Endothelial cell of umbilical vein (primary cell): ENCODE measurements around the gene BGN. TPM values are rescaled to one million over a fixed set of nuclear protein-coding genes. Genes with fewer than 3 reads are reported as not detected.

Experiments used
- BruUV-seq: library from RNA; stranded (reverse); fragments of 400-500 nt; replicated peaks from 2 replicates; lab custom pipeline; 2021; lab: Mats Ljungman, UMichigan
- CTCF ChIA-PET: fragments of 300-600, 350-600 bp; sonication (Branson Sonifier 250); formaldehyde crosslinking; loops from one replicate; lab custom pipeline; 2021; ENCODE audit warnings: antibody characterized with exemption, inconsistent platforms; lab: Charles Lee
- POLR2A ChIA-PET: fragments of 300-600, 350-600 bp; sonication (Branson Sonifier 250); formaldehyde crosslinking; loops from one replicate; lab custom pipeline; 2021; ENCODE audit warnings: antibody characterized with exemption, inconsistent platforms; lab: Charles Lee
- DNase-seq: peaks from one replicate; pipeline ENCODE4 v3.0.0-alpha.2; 2011; ENCODE audit warnings: low read depth, low spot score
- FAIRE-seq: peaks from 2 replicates; lab custom pipeline; 2011; peaks lifted over from hg19 to GRCh38; lab: Jason Lieb, UNC
- H2AFZ ChIP-seq: 2 replicates; pipeline ENCODE4 v1.6.0; 2012; ENCODE audit warnings: low read depth, low read length, control low read depth, inconsistent platforms
- H3K27ac ChIP-seq: 2 replicates; pipeline ENCODE4 v1.5.1; 2011; ENCODE audit warnings: low read depth, mild to moderate bottlenecking, control low read depth, low read length, moderate library complexity; ENCODE audit not compliant: insufficient read depth
- H3K27me3 ChIP-seq, 2 experiments: 2 replicates each; pipeline versions ENCODE4 v1.6.0 to v1.6.1; 2011; ENCODE audit warnings: low read length in 2 of 2, mixed read lengths in 1 of 2; ENCODE audit not compliant: control insufficient read depth in 2 of 2, insufficient read depth in 2 of 2
- H3K36me3 ChIP-seq, 2 experiments: 2 replicates in 1 of 2; 3 replicates in 1 of 2; pipeline ENCODE4 v1.5.1; 2011; ENCODE audit warnings: low read length in 2 of 2, mild to moderate bottlenecking in 1 of 2, moderate library complexity in 1 of 2; ENCODE audit not compliant: control insufficient read depth in 2 of 2, insufficient read depth in 2 of 2; ENCODE audit errors: extremely low read depth in 1 of 2
- H3K4me1 ChIP-seq: 3 replicates; pipeline ENCODE4 v1.5.1; 2011; ENCODE audit warnings: mild to moderate bottlenecking, low read length; ENCODE audit not compliant: control insufficient read depth, insufficient read depth; ENCODE audit errors: extremely low read depth
- H3K4me2 ChIP-seq: 2 replicates; pipeline ENCODE4 v1.6.1; 2011; ENCODE audit warnings: low read length, control low read depth, mixed read lengths; ENCODE audit not compliant: insufficient read depth
- H3K4me3 ChIP-seq, 3 experiments: fragments of 200-600 bp in 1 of 3; sonication (generic), shearing (Covaris generic) in 1 of 3; replicated peaks in 1 of 3; 2 replicates each; pipeline ENCODE4 v1.5.1; 2011 to 2016; ENCODE audit warnings: control low read depth in 3 of 3, low read length in 3 of 3, mild to moderate bottlenecking in 2 of 3, inconsistent platforms in 1 of 3, low read depth in 1 of 3, moderate library complexity in 1 of 3; ENCODE audit not compliant: insufficient read depth in 1 of 3
- H3K79me2 ChIP-seq: 2 replicates; pipeline ENCODE4 v1.6.0; 2012; ENCODE audit warnings: low read length, inconsistent platforms; ENCODE audit not compliant: control insufficient read depth, insufficient read depth
- H3K9ac ChIP-seq: replicated peaks from 2 replicates; pipeline ENCODE3; 2011; ENCODE audit warnings: low read length, control low read depth; ENCODE audit not compliant: insufficient read depth; ENCODE audit errors: extremely low read depth
- H3K9me1 ChIP-seq: replicated peaks from 3 replicates; pipeline ENCODE4 v1.6.0; 2011; ENCODE audit warnings: mild to moderate bottlenecking, low read length; ENCODE audit not compliant: control insufficient read depth, insufficient read depth; ENCODE audit errors: extremely low read depth
- H3K9me3 ChIP-seq: replicated peaks from 2 replicates; pipeline ENCODE4 v1.5.1; 2012; ENCODE audit warnings: low read length, inconsistent platforms; ENCODE audit not compliant: control insufficient read depth, insufficient read depth
- H4K20me1 ChIP-seq: replicated peaks from 2 replicates; pipeline ENCODE3; 2011; ENCODE audit warnings: mild to moderate bottlenecking, low read length; ENCODE audit not compliant: control insufficient read depth, insufficient read depth; ENCODE audit errors: extremely low read depth
- CTCF ChIP-seq, 2 donors: IDR thresholded peaks; 1 replicate in 1 of 2; 2 replicates in 1 of 2; pipeline ENCODE4 v1.5.1; 2011; ENCODE audit warnings: low read length in 2 of 2, mild to moderate bottlenecking in 2 of 2, moderate library complexity in 2 of 2, control low read depth in 1 of 2, inconsistent platforms in 1 of 2, low read depth in 1 of 2; ENCODE audit not compliant: insufficient read depth in 1 of 2; ENCODE audit errors: extremely low read depth in 1 of 2
- EZH2 ChIP-seq: IDR thresholded peaks from 2 replicates; pipeline ENCODE4 v1.6.1; 2012; ENCODE audit warnings: borderline replicate concordance, low read depth, mild to moderate bottlenecking, moderate library complexity, low read length, inconsistent platforms; ENCODE audit not compliant: severe bottlenecking
- FOS ChIP-seq: IDR thresholded peaks from 2 replicates; pipeline ENCODE4 v1.6.1; 2011; ENCODE audit warnings: mild to moderate bottlenecking, low read length, moderate library complexity, borderline replicate concordance; ENCODE audit not compliant: insufficient read depth
- GATA2 ChIP-seq: IDR thresholded peaks from 2 replicates; pipeline ENCODE4 v1.7.0; 2011; ENCODE audit warnings: low read depth, mild to moderate bottlenecking, moderate library complexity, mixed read lengths, low read length; ENCODE audit not compliant: insufficient read length, insufficient read depth
- JUN ChIP-seq: IDR thresholded peaks from 2 replicates; pipeline ENCODE4 v1.6.1; 2011; ENCODE audit warnings: borderline replicate concordance, low read depth; ENCODE audit not compliant: insufficient read length, insufficient read depth
- MAX ChIP-seq: IDR thresholded peaks from 2 replicates; pipeline ENCODE4 v1.6.1; 2011; ENCODE audit not compliant: insufficient read depth, insufficient read length
- MYC ChIP-seq: IDR thresholded peaks from one replicate; pipeline ENCODE4 v1.6.1; 2011; ENCODE audit warnings: mild to moderate bottlenecking, low read depth, low read length
- POLR2A ChIP-seq: IDR thresholded peaks from 2 replicates; pipeline ENCODE4 v1.6.1; 2012; ENCODE audit warnings: low read depth, mild to moderate bottlenecking, control low read depth, low read length
- POLR2AphosphoS5 ChIP-seq: IDR thresholded peaks from 2 replicates; pipeline ENCODE4 v1.6.1; 2012; ENCODE audit warnings: low read depth, mild to moderate bottlenecking, control low read depth, low read length, moderate library complexity; ENCODE audit not compliant: insufficient read depth
- dilution Hi-C: fragments of 300-500 bp; cut with MboI; formaldehyde crosslinking; loops from one replicate; pipeline ENCODE4 v1.15.0; 2019; ENCODE audit warnings: low sequenced_read_pairs; ENCODE audit not compliant: extremely low pct_ligation_motif_present
- intact Hi-C: fragments of 100-400 bp; cut with micrococcal nuclease; formaldehyde crosslinking; loops from one replicate; pipeline ENCODE4 v1.10.0; 2022
- polyA plus RNA-seq, 4 experiments: library from polyadenylated mRNA; depleted of rRNA in 3 of 4; stranded (reverse) in 3 of 4; unstranded in 1 of 4; fragments of >200 nt; gene quantifications; 2 replicates each; pipeline versions ENCODE4 v1.2.1 to v1.2.3, GENCODE V29; 2011 to 2012; ENCODE audit warnings: missing spikeins in 1 of 4
- total RNA-seq: library from RNA; stranded (reverse); gene quantifications from 2 replicates; pipeline ENCODE4 v1.2.3, GENCODE V29; 2021

BGN gene
- total and polyA plus RNA-seq, 2 donors (not counting 3 experiments of a cell fraction or from before 2014, with no cell fraction given), result 479 to 879 TPM

GRCh38 chrX:153530411-153531129, 35.8 kb downstream of the BGN start:
- Histone ChIP-seq H4K20me1 (no peaks in the 10 kb centered on the region), H3K9ac (no peak overlapping the region), H3K4me3 (no peak overlapping the region), H3K9me3 (no peaks in the 10 kb centered on the region), H3K9me1 (no peaks in the 10 kb centered on the region), H3K36me3 (no peaks in the 10 kb centered on the region), H3K79me2 (no peaks in the 10 kb centered on the region), H3K27me3 (peaks cover 0 to 6% of the 10 kb centered on the region in 2 experiments), H3K4me2 (no peak overlapping the region), H3K27ac (no peak overlapping the region), H2AFZ (no peak overlapping the region), H3K4me1 (no peaks in the 10 kb centered on the region)
- FAIRE-seq (no peak), DNase-seq (no peak)
- ChIA-PET CTCF (no interaction called here), POLR2A (no interaction called here)
- intact Hi-C loops, result no loop called here
- TF ChIP-seq CTCF (IDR thresholded peaks at IDR 0.05; ENCODE audit: extremely low read depth in 1 of 2, insufficient read depth in 1 of 2, low read depth in 1 of 2, low read length in 2 of 2) (no peak), MYC (no peak), POLR2A (no peak), MAX (no peak), JUN (no peak), GATA2 (no peak), POLR2AphosphoS5 (no peak), FOS (no peak), EZH2 (no peak)
- no TSS peak for BruUV-seq
- dilution Hi-C loops, result no loop called here
